KMS-11 (cell line): ENCODE results near the gene PTPRT.

Experiments
- H2AFZ ChIP-seq: fragments of 200-600 bp; sonication (generic); 2 replicates; pipeline ENCODE4 v1.6.1; 2016; ENCODE audit warnings: antibody characterized with exemption, mixed run types, low read depth
- H3K27ac ChIP-seq: fragments of 200-600 bp; sonication (generic); 2 replicates; pipeline ENCODE4 v1.6.1; 2016; ENCODE audit warnings: mild to moderate bottlenecking, mixed run types
- H3K27me3 ChIP-seq: fragments of 200-600 bp; sonication (generic); 2 replicates; pipeline ENCODE4 v1.6.1; 2017; ENCODE audit warnings: mild to moderate bottlenecking, low read depth, mixed run types, moderate library complexity; ENCODE audit not compliant: insufficient read depth
- H3K36me3 ChIP-seq: fragments of 200-600 bp; sonication (generic); 2 replicates; pipeline ENCODE4 v1.6.1; 2017; ENCODE audit warnings: mild to moderate bottlenecking, mixed run types; ENCODE audit not compliant: insufficient read depth
- H3K4me1 ChIP-seq: fragments of 200-600 bp; sonication (generic); 2 replicates; pipeline ENCODE4 v1.6.1; 2016; ENCODE audit warnings: mild to moderate bottlenecking, low read depth, mixed run types; ENCODE audit not compliant: poor library complexity, severe bottlenecking
- H3K4me2 ChIP-seq: fragments of 200-600 bp; sonication (generic); 2 replicates; pipeline ENCODE4 v1.7.0; 2016; ENCODE audit warnings: mild to moderate bottlenecking, mixed run types
- H3K4me3 ChIP-seq: fragments of 200-600 bp; sonication (generic); IDR thresholded peaks from 2 replicates; pipeline ENCODE4 v1.6.1; 2017; ENCODE audit warnings: low read depth, low read length, mixed read lengths; ENCODE audit not compliant: insufficient read depth
- H3K79me2 ChIP-seq: fragments of 200-600 bp; sonication (generic); 2 replicates; pipeline ENCODE4 v1.6.1; 2016; ENCODE audit warnings: low read depth, mixed run types; ENCODE audit not compliant: insufficient read depth
- H3K9ac ChIP-seq: fragments of 200-600 bp; sonication (generic); 2 replicates; pipeline ENCODE4 v1.6.1; 2016; ENCODE audit warnings: mild to moderate bottlenecking, mixed run types
- H4K20me1 ChIP-seq: fragments of 200-600 bp; sonication (generic); 2 replicates; pipeline ENCODE4 v1.6.1; 2016; ENCODE audit warnings: mild to moderate bottlenecking, mixed run types; ENCODE audit not compliant: insufficient read depth
- CTCF ChIP-seq: fragments of 200-600 bp; sonication (generic); conservative IDR thresholded peaks from 2 replicates; pipeline ENCODE4 v1.6.1; 2017; ENCODE audit warnings: low read depth, mild to moderate bottlenecking, antibody characterized with exemption, low read length, moderate library complexity, mixed read lengths

The PTPRT gene

DNA sequence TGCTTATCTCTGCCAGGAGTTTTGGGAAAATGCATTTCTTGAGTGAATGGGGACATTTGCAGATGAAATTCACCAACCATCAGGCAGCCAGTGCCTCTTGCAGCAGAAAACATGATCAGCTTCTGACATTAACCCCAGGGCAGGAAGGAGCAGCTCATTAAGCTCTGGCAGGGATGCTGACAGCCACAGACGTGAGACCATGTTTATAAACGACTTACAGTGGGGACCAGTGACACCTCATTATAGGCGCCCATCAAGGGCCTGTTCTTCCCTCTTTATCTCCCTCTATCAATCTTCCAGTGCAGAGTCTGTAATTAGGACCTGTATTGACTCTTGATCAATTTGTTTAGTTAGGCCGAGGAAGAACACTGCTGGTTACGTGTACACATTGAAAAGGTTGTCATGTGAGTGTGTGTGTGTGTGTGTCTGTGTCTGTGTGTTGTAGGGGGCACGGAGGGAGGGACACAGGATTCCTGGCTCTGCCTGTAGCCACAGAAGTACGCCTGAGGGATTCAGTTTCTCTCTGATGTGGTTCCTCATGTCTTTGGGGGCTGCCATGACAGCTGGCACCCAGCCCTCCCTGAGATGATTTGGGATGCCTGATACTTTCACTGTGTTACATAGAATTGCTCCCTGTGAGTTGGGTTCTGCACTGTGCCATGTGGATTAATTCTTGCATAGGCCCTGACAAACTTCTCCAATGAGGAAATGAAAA lies 1143.2 kb downstream of the PTPRT start:
- no peak overlapping the region for H2AFZ ChIP-seq

GRCh38 chr20:42043921-42044320 lies 1145.8 kb downstream of the PTPRT start:
- no peak overlapping the region for H3K4me3 ChIP-seq
- no peaks in the 10 kb centered on the region for H3K27me3 ChIP-seq
- H3K27ac ChIP-seq, result no peak overlapping the region
- no peak for TF ChIP-seq CTCF
- H4K20me1 ChIP-seq, result no peaks in the 10 kb centered on the region
- no peak overlapping the region for H3K9ac ChIP-seq
- no peaks in the 10 kb centered on the region for H3K36me3 ChIP-seq
- H3K79me2 ChIP-seq, result no peaks in the 10 kb centered on the region
- H2AFZ ChIP-seq, result no peak overlapping the region
- no peak overlapping the region for H3K4me2 ChIP-seq
- H3K4me1 ChIP-seq, result no peaks in the 10 kb centered on the region

More for the DNA sequence above, 1143.2 kb downstream of the PTPRT start:
- Histone ChIP-seq H3K4me3 (no peak overlapping the region), H3K27me3 (no peaks in the 10 kb centered on the region), H3K9ac (no peak overlapping the region), H3K36me3 (no peaks in the 10 kb centered on the region), H4K20me1 (no peaks in the 10 kb centered on the region), H3K4me1 (no peaks in the 10 kb centered on the region), H3K27ac (no peak overlapping the region), H3K4me2 (no peak overlapping the region), H3K79me2 (no peaks in the 10 kb centered on the region)
- no peak for TF ChIP-seq CTCF

- no peak overlapping the region for H3K4me2 ChIP-seq
- no peaks in the 10 kb centered on the region for H4K20me1 ChIP-seq
- no peaks in the 10 kb centered on the region for H3K79me2 ChIP-seq
- H3K4me3 ChIP-seq, result no peak overlapping the region
- no peak overlapping the region for H3K9ac ChIP-seq
- H2AFZ ChIP-seq, result no peak overlapping the region
- TF ChIP-seq CTCF, result peak; percentile 52
- H3K4me1 ChIP-seq, result no peaks in the 10 kb centered on the region
- no peaks in the 10 kb centered on the region for H3K27me3 ChIP-seq
- no peak overlapping the region for H3K27ac ChIP-seq
- H3K36me3 ChIP-seq, result no peaks in the 10 kb centered on the region
Measured at GRCh38 chr20:42041000-42041565, 1148.6 kb downstream of the PTPRT start.

GRCh38 chr20:42027746-42028268 lies 1161.9 kb downstream of the PTPRT start:
- Histone ChIP-seq H4K20me1 (no peaks in the 10 kb centered on the region), H3K27ac (no peak overlapping the region), H3K4me1 (peaks cover 3% of the 10 kb centered on the region), H3K4me3 (no peak overlapping the region), H2AFZ (no peak overlapping the region), H3K79me2 (no peaks in the 10 kb centered on the region), H3K27me3 (no peaks in the 10 kb centered on the region), H3K36me3 (no peaks in the 10 kb centered on the region), H3K9ac (no peak overlapping the region), H3K4me2 (no peak overlapping the region)
- peak; percentile 49 for TF ChIP-seq CTCF
